CD4-positive, alpha-beta T cell treated with Interferon gamma for 1 hour (primary cell): ENCODE data around the gene DIPK1A.

Source experiments
- DNase-seq: peaks from one replicate; pipeline ENCODE4 v3.0.0-alpha.2; 2020

Gene DIPK1A

DNA sequence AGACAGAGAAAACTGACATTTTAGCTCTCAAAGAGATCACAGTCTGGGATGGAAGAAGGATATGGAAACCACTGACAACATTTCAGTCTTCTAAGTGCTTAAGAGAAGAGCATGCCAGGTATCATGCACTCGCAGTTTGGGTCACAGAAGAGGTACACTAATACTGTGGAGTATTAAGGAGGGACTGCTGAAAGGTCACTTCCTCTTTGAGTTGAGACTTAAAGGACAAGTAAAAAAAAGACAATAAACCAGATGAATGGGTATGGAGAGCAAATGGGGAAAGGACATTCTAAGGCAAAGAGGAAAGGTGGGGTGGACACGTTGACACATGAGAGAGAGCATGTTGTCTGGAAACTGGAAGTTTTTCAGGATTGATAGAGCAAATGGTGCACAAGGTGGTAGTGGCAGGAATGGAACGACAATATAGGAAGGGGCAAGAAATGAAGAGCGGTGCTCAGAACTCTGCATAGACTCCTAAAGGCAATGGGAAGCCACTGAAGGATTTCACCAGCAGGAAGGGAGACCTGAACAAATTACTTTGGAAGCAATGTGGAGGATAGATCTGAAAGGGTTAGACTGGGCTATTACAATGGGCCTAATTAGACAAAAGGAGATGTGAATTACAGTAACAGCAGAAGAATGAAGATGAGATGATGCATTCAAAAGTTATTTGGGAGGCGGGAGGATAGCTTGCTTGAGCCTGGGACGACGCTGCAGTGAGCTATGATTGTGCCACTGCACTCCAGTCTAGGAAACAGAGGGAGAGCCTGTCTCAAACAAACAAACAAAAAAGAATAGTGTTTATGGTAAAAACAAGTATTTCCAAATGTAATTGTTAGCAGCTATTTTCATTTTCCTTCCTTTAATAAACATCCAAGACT lies 11.1 kb downstream of the DIPK1A start:
- DNase-seq, result no peak

DNA sequence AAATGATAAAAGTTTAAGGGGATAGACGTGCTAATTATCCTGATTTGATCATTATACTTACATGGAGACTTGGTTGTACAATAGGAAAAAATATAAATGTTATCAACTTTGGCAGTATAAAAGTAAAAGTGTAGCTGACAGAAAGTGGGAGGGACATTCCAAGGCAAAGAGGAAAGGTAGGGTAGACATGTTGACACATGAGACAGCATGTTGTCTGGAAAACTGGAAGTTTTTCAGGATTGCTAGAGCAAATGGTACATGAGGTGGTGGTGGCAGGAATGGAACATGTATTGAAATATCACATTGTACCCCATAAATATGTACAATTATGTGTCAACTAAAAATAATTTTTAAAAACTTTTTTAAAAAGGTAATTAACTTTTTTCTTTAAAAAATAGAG lies 13.2 kb downstream of the DIPK1A start:
- no peak for DNase-seq

- no peak for DNase-seq
Measured at GRCh38 chr1:92945748-92946270, 15.5 kb downstream of the DIPK1A start.

- no peak for DNase-seq
Measured at GRCh38 chr1:92944901-92945747, 16.1 kb downstream of the DIPK1A start.

DNA sequence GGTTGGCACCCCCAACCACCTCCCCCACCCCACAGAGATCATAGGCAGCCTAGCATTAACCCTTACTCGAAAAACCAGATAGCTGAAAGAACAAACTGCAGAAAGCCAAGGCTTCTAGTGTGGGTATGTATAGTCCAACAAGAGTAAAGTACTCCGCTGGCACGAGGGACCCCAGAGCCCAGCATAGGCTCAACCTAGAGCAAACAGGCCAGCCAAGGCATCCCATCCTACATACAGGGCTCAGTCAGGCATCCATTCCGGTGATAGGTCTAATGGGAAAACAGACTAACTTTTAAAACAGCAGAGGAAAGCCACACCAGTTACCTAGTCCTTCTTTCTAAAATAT lies 17.8 kb downstream of the DIPK1A start:
- DNase-seq, result no peak

DNA sequence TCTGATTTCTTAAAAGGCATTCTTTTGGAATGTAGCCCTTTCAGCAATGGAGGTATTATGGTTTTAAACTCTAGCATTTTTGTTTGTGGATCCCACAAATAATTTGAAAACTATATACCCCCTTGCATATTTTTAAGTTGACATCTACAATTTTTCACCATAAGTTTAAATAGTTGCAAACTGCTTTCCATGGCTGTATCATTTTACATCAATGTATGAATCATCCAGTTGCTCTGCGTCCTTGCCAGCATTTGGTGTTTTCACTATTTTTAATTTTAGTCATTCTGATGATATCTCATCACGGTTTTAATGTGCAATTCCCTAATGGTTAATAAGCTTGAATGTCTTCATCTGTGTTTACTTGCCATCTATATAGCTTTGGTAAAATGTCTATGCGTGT lies 20.7 kb downstream of the DIPK1A start:
- no peak for DNase-seq

- DNase-seq, result no peak
Measured at GRCh38 chr1:92937731-92938130, 23.5 kb downstream of the DIPK1A start.

DNA sequence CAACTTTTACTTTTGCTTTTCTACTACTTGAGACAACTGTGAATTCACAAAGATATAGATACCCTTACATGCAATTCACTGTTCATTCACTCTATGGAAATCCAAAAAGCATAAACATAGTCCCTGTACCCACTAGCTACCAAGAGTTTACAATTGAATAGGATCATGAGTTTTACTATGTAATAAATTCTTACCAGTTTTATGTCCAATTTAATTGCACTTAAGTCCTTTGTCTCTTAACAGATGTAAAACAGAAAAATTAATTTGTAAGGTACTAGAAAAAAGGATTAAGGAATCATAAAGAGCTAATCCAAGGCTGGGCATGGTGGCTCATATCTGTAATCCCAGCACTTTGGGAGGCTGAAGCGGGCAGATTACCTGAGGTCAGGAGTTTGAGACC lies 24.4 kb downstream of the DIPK1A start:
- no peak for DNase-seq

GRCh38 chr1:92934395-92935378 lies 26.6 kb downstream of the DIPK1A start:
- no peak for DNase-seq

GRCh38 chr1:92933459-92933858 lies 27.8 kb downstream of the DIPK1A start:
- no peak for DNase-seq

DNA sequence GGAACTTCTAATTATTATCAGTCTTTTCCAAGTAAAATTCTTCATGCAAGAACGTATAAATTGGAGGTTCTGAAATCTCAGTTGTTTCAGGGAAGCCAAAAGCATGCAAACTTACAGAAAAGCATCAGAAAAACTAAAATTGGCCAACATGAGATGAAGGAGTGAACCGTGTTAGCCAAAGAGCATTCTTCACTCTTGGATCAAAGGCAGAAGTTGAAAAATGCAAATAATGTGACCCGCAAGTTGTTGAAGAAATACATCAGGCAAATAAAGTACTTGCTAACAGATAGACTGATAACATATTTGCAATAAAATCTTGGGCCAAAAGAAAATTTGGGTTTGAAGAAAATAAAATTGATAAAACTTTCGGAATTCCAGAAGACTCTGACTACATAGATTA lies 29.6 kb downstream of the DIPK1A start:
- DNase-seq, result no peak

DNA sequence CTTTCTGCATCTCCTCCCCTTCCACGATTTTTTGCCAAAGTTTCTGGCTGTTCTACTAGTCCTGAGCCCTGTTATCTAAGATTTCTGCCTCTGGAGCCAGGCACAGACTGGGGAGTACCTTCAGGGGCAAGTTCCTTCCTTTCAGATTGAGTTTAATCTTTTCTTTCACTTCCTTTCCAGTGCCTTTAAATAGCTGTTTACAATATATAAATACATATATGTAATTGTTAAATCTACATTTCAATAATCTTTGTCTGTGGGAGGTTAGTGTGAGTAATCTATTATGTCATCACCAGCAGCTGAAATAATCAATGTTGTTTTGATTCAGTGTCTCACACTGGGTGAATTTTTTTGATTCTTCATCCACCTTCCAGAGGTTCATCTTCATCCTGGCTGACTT lies 31.8 kb downstream of the DIPK1A start:
- DNase-seq, result no peak

GRCh38 chr1:92927870-92928269 lies 33.4 kb downstream of the DIPK1A start:
- DNase-seq, result no peak

- no peak for DNase-seq
Measured at GRCh38 chr1:92926873-92927272, 34.4 kb downstream of the DIPK1A start.

DNA sequence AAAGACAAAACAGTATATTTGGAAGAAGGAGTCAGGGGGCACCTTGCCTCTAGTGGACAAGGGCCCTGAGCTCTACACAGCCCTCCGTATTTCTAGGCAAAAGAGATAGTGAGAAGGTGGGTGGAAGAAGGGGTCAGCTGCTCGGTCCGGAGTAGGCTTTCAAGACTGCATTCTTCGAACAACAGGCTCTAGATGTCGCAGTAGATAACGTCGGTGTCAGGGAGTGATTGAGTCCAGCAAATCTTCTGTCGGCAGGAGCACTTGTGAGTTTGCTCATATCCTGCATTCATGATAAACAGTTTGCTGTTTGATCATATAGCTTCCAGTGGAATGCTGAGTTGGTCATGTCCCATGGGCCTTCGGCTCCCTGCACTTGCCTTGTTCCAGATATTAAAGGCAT lies 36.8 kb downstream of the DIPK1A start:
- no peak for DNase-seq

- DNase-seq, result no peak
Measured at GRCh38 chr1:92923664-92924063, 37.6 kb downstream of the DIPK1A start.

- no peak for DNase-seq
Measured at GRCh38 chr1:92922356-92923035, 38.8 kb downstream of the DIPK1A start.

DNA sequence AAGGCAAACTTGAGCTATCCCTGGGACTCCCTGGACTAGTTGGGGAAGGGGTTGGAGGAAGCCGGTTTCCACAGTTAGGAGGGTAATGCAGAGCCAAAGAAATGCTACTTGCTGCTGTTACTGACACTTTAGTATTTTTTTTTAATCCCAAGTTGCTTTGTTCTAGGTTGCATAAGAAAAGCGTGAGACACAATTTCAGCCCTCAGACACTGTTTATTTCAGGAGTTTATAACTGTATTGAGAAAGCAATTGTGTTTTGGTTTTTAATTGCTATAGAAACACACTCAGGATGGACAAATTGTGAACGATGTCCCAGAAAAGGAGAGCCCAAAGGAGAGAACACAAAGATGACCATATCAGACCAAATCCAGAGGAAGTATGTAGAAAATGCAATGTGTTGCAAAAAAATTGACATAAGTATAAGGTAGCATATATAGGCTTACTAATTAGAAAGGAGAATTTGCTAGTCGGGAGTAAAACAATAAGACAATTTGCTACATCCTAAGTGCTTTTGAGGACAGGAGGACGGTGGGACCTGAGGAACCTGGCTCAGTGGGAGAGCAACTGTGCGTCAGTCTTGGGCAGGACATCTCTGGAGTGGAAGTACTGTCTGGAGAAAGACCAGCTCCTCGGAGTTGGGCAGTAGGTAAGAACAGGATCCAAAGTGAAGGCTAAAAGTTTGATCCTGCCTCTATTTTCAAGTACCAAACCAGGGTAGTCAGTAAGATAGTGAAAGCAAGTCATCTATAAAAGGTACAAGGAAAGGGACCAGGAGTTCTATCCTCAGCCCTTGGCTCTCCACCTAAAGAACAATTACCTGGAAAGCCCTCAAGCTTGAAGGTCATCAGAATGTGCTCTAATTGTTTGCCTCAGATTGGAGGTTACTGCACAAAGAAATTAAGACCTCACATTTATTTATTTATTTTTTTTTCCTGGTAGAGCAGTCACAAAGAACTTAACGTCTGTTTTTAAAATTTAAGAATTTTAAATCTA lies 39.9 kb downstream of the DIPK1A start:
- no peak for DNase-seq

DNA sequence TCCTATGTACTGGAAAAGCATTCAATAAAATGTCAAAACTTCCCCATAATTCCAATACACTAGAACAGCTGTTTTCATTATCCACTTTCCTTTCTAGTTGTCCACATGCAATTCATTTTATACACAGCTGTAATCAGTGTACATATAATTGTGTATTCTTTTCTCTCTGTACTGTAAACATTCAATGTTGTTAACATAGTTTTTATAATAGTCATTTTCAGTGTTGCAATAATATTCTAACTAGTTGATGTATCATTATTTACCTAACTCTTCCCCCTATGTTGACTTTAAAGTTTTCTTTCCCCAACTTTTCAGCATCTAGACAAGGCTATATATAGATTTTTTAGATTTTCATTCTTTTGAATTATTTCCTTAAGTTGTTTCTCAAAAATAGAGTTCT lies 44.4 kb downstream of the DIPK1A start:
- no peak for DNase-seq

GRCh38 chr1:92915547-92915946 lies 45.7 kb downstream of the DIPK1A start:
- no peak for DNase-seq
